GM21825 (cell line): ENCODE results near the gene GFAP.

Experiments
- ATAC-seq: cut with Tn5 transposase; IDR thresholded peaks from one replicate; pipeline ENCODE4 v1.9.1; 2021; ENCODE audit warnings: mild to moderate bottlenecking, moderate library complexity; ENCODE audit not compliant: unreplicated experiment

The GFAP gene

GRCh38 chr17:44915862-44916780 lies 821 bp upstream of the GFAP start:
- ATAC-seq: no peak

- ATAC-seq: no peak
These were observed 515 bp downstream of the GFAP start for GRCh38 chr17:44914698-44915271.

- no peak for ATAC-seq
These were observed 1.2 kb downstream of the GFAP start for GRCh38 chr17:44914148-44914547.

GRCh38 chr17:44913676-44914075 lies 1.6 kb downstream of the GFAP start:
- no peak for ATAC-seq

- ATAC-seq: no peak
These were observed 2.3 kb downstream of the GFAP start for GRCh38 chr17:44912763-44913544.

- ATAC-seq: no peak
These were observed 3.9 kb downstream of the GFAP start for GRCh38 chr17:44911133-44912001.

- no peak for ATAC-seq
These were observed 4.8 kb downstream of the GFAP start for GRCh38 chr17:44910231-44911106.

- ATAC-seq: no peak
These were observed 5.6 kb downstream of the GFAP start for GRCh38 chr17:44909681-44910144.

- ATAC-seq: no peak
These were observed 6.5 kb downstream of the GFAP start for GRCh38 chr17:44908761-44909326.

- no peak for ATAC-seq
These were observed 7.4 kb downstream of the GFAP start for GRCh38 chr17:44907729-44908470.

GRCh38 chr17:44906763-44907728 lies 8.3 kb downstream of the GFAP start:
- ATAC-seq: no peak

- ATAC-seq: no peak
These were observed 9.2 kb downstream of the GFAP start for GRCh38 chr17:44906010-44906646.

- no peak for ATAC-seq
These were observed 10.0 kb downstream of the GFAP start for GRCh38 chr17:44905006-44906000.

GRCh38 chr17:44904001-44904984 lies 11.0 kb downstream of the GFAP start:
- no peak for ATAC-seq
